ENCODE data around the gene MGAT3.

- TF ChIP-seq, protein P1, sequence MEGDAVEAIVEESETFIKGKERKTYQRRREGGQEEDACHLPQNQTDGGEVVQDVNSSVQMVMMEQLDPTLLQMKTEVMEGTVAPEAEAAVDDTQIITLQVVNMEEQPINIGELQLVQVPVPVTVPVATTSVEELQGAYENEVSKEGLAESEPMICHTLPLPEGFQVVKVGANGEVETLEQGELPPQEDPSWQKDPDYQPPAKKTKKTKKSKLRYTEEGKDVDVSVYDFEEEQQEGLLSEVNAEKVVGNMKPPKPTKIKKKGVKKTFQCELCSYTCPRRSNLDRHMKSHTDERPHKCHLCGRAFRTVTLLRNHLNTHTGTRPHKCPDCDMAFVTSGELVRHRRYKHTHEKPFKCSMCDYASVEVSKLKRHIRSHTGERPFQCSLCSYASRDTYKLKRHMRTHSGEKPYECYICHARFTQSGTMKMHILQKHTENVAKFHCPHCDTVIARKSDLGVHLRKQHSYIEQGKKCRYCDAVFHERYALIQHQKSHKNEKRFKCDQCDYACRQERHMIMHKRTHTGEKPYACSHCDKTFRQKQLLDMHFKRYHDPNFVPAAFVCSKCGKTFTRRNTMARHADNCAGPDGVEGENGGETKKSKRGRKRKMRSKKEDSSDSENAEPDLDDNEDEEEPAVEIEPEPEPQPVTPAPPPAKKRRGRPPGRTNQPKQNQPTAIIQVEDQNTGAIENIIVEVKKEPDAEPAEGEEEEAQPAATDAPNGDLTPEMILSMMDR (IDR thresholded peaks at IDR 0.05), result no peak
- TF ChIP-seq POLR2A (IDR thresholded peaks at IDR 0.05) (no peak), POLR2AphosphoS5 (IDR thresholded peaks at IDR 0.05) (no peak), EP300 (IDR thresholded peaks at IDR 0.05) (no peak)
These were observed 47.3 kb downstream of the MGAT3 start for GRCh38 chr22:39504071-39504470.
